Suppressor macrophage (primary cell): ENCODE measurements around the gene PSEN1.

ENCODE experiments used
- DNase-seq, 4 experiments: peaks; one replicate each; pipeline ENCODE4 v3.0.0-alpha.2; 2020 to 2022
- total RNA-seq, 17 experiments: gene quantifications; one replicate each; lab custom pipeline; 2026; ENCODE audit warnings: mixed read lengths in 6 of 17, inconsistent platforms in 3 of 17; lab: John Stamatoyannopoulos, UW

PSEN1 gene
- 167 to 364 (median 215) reads per million in 17 experiments for total RNA-seq

DNA sequence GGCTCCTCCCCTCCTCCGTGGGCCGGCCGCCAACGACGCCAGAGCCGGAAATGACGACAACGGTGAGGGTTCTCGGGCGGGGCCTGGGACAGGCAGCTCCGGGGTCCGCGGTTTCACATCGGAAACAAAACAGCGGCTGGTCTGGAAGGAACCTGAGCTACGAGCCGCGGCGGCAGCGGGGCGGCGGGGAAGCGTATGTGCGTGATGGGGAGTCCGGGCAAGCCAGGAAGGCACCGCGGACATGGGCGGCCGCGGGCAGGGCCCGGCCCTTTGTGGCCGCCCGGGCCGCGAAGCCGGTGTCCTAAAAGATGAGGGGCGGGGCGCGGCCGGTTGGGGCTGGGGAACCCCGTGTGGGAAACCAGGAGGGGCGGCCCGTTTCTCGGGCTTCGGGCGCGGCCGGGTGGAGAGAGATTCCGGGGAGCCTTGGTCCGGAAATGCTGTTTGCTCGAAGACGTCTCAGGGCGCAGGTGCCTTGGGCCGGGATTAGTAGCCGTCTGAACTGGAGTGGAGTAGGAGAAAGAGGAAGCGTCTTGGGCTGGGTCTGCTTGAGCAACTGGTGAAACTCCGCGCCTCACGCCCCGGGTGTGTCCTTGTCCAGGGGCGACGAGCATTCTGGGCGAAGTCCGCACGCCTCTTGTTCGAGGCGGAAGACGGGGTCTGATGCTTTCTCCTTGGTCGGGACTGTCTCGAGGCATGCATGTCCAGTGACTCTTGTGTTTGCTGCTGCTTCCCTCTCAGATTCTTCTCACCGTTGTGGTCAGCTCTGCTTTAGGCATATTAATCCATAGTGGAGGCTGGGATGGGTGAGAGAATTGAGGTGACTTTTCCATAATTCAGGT, at the start of gene PSEN1:
TSS of gene PSEN1 (plus strand) at position 121 of the 839 bp plus-strand sequence. CDS start 11,513 bp downstream, outside the sequence.
- peak; percentile 97 to 99 (median 98) for DNase-seq

DNA sequence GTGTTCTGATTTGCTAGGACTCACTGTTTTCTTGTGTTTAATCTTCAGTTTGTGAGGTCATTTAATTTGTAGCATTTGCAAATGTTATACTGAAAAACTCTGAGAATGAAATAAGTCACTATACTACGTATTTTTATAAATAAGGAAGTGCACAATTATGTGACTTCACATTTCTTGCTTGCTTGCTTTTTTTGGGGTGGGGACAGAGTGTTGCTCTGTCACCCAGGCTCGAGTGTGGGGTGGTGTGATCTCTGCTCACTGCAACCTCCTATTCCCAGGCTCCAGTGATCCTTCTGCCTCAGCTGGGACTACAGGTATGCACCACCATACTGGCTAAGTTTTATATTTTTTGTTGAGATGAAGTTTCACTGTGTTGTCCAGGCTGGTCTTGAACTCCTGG, 45.3 kb upstream of the PSEN1 start:
- DNase-seq, result peak; percentile 20 to 63 (median 56)

DNA sequence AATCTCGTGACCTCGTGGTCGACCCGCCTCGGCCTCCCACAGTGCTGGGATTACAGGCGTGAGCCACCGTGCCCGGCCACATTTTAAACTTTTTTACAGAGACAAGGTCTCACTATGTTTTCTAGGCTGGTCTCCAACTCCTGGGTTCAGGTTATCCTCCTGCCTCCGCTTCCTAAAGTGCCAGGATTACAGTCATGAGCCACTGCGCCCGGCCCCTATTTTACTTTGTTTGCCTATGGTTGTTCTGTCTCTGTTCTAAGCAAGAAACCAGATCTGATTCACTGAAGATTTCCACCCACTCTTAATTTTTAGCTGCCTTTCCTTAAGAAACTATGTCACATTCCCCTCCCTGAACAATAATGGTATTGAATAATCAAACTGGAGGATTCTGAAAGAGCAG, 38.9 kb upstream of the PSEN1 start:
- DNase-seq, result no peak

DNA sequence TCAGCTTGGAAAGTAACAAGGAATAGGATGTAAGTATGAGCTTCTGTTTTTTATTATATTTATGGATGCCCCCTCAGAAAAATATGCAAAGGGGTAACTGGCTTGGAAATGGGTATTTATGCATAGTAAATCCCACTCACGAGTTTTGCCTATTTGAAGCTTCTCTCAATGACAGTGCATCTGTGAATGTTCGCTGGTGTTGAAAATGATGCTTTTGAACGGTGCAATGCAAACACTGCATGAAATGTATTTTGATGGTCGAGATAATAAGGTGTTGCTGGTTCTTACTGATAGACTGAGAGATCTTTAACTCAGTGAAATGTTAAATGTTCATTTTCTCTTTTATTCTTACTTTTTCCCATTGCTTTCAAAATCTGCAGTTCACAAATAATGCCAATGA, 36.0 kb upstream of the PSEN1 start:
- DNase-seq, result no peak

DNA sequence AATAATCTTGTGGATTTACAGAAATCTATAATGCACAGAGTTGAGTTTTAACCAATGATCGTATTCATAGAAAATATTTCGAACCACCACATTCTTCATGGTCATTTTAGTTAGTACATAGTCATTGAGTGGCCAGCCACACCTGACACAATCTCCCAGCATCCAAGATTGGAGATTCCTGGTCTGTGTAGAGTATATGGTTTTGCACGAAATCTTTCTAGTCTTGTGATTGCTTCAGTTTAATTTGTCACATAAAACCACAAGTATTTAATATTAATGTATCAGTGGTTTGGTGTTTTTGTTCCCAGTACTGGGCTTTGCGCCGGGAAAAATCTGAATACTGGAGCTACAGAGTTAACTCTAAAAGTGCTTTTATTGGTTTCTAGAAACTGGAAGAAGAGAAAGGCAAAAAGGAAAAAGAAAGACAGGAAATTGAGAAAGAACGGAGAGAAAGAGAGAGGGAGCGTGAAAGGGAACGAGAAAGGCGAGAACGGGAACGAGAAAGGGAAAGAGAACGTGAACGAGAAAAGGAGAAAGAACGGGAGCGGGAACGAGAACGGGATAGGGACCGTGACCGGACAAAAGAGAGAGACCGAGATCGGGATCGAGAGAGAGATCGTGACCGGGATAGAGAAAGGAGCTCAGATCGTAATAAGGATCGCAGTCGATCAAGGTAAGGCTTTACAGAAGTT, 33.4 kb upstream of the PSEN1 start:
- no peak for DNase-seq

DNA sequence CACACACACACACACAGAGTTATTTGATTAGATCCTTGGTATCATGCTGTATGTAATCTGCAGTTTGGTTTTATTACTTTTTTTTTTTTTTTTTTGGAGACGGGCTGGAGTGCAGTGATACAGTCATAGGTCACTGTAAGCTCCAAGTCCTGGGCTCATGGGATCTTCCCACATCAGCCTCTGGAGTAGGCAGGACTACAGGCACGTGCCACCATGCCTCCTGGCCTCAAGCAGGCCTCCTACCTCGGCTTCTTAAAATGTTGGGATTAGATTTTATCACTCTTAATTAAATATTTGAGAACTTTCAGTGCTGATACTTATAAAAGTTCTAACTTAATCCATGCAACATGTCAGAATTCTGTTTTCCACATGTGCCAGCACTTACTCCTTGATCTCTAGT, 31.3 kb upstream of the PSEN1 start:
- no peak for DNase-seq

DNA sequence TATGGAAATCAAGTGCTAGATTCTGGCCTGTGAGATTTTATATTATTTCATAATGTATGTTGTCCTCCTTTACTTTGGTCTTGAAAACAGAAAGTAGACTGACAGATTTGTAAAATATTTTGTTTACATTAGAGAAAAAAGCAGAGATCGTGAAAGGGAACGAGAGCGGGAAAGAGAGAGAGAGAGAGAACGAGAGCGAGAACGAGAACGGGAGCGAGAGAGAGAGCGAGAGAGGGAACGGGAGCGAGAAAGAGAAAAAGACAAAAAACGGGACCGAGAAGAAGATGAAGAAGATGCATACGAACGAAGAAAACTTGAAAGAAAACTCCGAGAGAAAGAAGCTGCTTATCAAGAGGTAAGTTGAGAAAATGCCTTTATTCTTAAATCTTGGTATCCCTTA, 30.6 kb upstream of the PSEN1 start:
- no peak for DNase-seq

DNA sequence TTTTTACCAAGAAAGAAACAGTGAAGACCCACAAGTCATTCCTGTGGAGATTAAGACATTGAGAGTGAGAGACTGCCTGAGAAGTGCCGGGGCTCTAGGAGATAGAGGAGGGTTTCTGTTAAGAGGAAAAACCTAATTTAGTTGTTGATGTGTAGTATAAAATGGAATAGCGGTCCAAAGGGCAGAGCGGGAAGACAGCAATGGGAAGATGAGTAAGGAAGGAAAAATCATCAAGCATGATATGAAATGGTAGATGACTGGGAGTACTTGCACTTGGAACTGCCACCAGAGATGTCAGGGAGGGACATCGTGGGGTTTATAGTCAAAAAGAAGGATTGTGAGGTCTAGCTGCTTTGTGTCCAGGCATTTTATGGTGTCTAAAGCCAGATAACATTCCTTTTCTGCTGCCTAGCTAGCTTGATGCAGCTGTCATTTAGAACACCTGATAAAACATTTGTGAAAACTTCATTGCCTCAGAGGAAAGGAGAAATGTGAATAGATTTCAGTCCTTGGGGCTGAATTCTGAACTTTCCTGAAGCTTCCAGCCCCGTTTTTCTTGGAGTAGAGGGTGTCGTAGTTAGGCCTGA, 20.1 kb upstream of the PSEN1 start:
- DNase-seq, result no peak

DNA sequence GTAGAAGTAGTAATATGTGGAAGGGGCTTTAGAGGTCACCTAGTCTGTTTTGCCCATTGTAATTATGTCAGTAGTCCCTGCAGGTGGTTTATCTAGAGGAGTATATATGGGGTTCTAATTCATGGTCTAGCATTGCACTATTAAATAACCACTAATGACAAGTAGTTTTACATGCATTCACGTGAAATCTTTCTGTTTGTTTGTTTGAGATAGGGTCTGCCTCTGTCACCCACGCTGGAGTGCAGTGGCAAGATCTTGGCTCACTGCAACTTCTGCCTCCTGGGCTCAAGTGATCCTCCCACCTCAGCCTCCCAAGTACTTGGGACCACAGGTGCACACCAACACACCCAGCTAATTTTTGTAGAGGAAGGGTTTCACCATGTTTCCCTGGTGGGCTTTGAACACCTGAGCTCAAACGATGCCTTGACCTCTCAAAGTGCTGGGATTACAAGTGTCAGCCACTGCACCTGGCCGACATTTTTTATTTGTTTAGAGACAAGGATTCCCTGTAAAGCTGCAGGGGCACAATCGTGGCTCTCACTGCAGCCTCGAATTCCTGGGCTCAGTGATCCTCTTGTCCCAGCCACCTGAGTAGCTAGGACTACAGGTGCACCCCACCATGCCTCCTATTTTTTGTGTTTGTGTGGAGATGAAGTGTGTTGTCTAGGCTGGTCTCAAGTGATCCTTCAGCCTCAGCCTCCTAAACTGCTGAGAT, 12.0 kb upstream of the PSEN1 start:
- no peak for DNase-seq

DNA sequence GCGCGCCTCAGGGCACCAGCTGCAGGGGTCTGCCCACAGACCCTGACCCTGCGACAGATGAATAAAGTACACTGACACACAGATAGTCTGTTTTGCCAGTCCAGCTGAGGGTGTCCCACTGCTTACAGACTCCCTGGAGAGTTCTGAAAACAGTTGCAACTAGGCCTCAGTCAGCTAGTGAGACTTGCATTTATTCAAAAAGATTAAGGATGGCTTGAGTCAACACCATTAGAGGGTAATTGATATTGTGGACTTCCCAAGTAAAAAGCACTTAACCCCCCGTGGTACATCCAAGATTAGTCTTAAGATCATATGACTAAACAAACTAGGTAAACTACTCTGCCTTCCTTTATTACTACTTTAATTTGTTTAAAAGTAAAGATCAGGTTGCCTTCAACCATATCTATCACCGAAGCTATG, 11.1 kb upstream of the PSEN1 start:
- no peak for DNase-seq

DNA sequence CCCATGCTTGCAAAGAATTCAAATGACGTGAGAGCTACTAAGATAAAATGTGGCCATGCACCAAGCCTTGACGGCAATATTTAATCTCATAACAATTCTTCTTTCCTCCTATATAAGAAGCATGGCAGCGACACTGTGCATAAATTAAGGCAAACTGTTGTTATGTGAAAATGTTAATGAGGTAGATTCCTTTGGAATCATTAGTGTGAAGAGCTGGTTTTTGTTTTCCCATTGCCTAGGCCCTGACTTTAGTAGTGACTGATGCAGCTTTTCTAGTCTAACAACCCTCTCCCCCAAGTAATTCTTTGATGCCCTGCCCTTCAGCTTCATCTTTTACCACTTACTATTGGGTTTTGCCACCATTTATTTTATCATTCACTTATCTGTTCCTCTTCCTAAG, 10.6 kb upstream of the PSEN1 start:
- DNase-seq, result no peak

DNA sequence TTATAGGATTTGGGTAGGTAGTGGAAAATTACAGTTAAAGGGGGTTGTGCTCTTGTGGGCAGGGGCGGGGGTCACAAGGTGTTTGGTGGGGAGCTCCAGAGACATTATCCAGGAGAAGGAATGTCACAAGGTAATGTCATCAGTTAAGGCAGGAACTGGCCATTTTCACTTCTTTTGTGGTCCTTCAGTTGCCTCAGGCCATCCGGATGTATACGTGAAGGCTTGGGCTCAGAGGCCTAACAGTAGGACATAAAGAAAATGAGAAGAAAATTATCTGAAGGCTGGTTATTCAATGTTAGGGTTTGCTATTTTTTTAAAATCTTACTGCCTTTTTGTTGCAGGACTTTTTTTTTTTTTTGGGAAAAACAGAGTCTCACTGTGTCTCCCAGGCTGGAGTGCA, 2.5 kb upstream of the PSEN1 start:
- DNase-seq, result no peak

DNA sequence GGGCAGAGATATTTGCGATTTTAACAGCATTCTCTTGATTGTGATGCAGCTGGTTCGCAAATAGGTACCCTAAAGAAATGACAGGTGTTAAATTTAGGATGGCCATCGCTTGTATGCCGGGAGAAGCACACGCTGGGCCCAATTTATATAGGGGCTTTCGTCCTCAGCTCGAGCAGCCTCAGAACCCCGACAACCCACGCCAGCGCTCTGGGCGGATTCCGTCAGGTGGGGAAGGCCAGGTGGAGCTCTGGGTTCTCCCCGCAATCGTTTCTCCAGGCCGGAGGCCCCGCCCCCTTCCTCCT, 271 bp upstream of the PSEN1 start:
- DNase-seq, result no peak

DNA sequence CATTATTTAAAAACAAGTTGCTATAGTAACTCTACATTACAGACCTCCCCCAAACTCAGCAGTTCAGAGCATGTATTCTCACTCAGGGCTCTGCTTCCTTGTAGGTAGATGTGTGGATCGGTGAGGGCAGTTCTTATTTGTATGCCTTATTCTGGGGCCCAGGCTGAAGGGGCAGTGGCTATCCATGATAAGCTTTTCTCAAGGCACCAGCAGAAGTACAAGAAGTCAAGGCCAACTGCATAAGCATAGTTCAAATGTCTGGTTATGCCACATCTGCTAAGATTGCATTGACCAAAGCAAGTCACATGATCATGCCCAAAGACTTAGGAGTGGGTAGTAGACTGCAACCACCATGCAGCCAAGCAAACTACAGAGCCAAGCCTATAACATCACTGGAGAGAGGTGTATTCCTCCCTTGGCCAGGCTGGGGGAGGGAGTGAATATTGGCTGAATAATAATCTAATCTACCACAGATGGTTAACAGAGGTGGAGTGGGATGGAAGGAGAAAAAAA, 4.6 kb downstream of the PSEN1 start:
- DNase-seq, result peak in 3 of 4 experiments; percentile 11 to 31 (median 13)

DNA sequence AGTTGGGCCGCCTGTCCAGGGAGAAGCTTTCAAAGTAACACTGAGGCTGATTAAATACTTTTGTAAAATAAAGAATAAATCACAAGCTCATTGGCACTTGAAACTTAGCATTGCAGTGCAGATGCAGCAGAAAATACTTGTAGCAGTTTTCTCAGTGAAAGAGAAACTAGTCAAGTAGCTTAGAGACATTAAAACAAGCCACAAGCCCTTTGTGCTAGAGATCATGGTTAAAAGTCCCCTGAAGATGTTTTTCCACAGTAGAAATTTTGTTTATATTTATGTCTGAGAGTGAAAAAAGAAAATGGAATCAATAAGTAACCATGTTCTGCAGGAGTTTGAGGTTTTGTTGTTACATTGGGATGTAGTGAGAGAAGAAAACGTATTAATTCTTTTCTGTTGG, 5.9 kb downstream of the PSEN1 start:
- DNase-seq, result no peak

DNA sequence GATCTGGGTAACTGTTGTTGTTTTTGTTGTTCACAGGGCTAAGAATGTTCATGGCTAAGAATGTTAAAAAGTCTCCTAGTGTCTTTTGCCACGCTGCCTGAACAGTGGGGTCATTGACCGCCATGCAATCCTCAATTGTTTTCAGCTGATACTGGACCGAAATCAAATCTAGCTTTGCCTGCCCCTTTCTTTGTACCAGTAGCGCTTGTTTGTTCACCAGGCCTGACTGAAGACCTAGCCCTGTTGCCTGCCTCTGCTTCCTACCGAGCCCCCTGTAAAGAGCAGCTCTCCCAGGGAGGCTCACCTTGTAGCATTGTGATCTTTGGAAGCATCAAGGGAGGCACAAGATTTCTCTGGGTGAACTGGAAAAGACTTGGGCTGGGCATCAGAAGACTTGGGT, 6.7 kb downstream of the PSEN1 start:
- no peak for DNase-seq

DNA sequence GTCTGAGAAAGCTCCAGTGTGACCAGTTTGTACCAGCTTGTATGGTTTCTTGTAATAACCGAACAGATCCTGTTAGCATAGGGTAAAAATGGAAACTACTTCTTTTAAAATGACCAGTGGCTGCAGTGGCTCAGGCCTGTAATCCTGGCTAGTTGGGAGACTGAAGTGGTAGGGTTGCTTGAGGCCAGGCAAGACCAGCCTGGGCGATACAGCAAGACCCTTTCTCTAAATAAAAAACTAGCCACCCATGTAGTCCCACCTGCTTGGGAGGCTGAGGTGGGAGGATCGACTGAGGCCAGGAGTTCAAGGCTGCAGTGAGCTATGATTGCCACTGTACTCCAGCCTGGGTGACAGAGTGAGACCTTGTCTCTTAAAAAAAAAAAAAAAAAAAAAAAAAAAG, 7.3 kb downstream of the PSEN1 start:
- DNase-seq, result no peak

DNA sequence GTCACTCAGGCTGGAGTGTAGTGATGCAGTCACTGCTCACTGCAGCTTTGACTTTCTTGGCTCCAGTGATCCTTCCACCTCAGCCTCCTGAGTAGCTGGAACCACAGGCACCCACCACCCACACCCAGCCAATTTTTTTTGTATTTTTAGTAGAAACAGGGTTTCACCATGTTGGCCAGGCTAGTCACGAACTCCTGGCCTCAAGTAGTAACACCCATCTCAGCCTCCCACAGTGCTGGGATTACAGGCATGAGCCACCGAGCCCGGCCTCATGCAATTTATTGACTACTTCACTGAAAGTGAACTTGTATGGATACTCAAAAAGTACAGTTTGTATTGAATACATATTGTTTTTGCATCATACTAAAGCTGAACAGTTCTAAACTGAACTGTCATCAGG, 9.1 kb downstream of the PSEN1 start:
- DNase-seq, result peak in 3 of 4 experiments; percentile 9 to 13 (median 11)

DNA sequence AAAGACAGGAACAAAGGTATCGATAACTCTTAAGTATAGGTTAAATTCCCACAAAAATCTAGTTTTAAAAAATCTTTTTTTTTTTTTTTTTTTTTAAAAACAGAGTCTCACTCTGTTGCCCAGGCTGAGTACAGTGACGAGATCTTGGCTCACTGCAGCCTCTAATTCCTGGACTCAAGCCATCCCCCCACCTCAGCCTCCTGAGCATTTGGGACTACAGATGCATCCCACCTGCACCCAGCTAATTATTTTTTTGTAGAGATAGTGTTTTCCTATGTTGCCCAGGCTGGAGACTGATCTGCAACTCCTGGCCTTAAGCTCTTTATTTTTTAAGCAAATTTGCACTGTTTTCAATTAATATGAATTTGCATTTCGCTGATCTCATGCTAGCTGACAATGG, 9.8 kb downstream of the PSEN1 start:
- no peak for DNase-seq

DNA sequence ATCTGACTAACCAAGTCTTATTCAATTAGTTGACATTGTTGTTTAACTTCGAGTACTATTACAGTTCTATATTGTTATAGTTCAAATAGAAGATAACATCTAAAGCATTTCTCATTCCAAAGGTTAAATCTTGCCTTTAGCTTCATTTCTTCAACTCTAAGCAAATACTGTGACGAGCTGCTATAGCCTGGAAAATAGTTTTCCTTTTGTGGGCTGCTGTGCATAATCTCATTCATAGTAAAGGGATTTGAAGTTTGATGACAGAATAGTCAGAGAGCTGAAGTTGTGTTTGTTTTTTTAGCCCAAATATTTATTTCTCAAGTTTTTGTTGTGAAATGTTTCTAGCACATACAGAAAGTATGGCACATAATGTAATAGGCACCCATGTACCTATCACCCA, 13.4 kb downstream of the PSEN1 start:
- no peak for DNase-seq

DNA sequence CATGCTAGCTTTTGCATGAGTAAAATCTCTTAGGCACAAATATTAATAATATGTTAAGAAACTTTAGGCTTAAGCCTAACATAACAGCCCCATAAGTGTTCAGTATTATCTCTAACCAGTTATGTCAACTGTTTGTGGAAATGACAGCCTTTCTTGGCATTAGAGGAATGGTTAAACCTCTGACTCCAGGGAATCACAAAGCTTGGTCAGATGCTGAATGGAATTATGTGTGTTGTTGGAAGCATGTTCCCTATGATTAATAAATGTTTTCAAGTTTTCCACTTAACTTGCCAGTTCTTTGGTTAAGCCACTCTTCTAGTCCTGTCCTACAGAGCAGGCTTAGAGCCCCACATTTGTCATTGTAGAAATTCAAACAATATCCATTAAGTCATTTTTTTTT, 17.0 kb downstream of the PSEN1 start:
- no peak for DNase-seq

DNA sequence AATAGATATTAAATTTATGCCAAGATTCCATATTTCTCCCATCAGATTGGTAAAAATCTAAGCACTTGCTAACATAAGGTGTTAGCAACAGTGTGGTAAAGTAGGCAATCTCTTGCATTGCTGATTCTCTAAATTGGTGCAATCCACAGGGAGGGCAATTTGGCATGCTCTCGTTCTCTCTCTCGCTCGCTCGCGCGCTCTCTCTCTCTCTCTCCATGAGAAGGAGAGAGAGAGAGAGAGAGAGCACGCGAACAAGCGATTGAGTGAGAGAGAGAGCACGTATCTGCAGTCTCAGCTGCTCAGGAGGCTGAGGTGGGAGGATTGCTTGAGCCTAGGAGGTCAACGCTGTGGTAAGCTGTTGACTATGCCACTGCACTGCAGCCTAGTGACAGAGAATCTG, 25.9 kb downstream of the PSEN1 start:
- DNase-seq, result no peak

DNA sequence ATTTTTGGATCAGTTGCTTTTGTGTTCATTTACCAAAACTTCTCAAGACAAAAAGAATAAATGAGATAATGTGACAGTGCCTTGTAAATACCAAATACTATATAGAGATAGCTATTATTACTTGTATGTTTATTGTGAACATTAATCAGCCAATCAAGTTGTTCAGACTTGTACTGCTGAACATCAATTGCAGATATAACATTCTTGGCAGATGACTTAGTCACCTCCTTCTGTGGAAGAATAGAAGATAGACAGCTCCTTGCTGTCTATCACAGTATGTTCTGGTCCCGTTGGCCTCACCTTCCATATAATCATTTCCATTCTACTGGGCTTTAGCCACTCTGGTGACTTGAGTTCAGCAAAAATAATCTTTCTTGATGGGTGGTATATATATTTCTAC, 30.1 kb downstream of the PSEN1 start:
- DNase-seq, result no peak
